Activated naive CD4-positive, alpha-beta T cell treated with anti-CD3 and anti-CD28 coated beads, Interleukin-2, amount 50 U/mL, for 72 hours (primary cell): Measurements from ENCODE around the gene GORAB. TPM values are rescaled to one million over a fixed set of nuclear protein-coding genes. Genes with fewer than 3 reads are reported as not detected.
A peak's percentile ranks its signal among the peaks of the same experiment; 100 is the strongest.

ENCODE experiments used
- ATAC-seq, 2 donors: fragments of 150-1000 bp; cut with Tn5 transposase; 2 replicates each; pipeline ENCODE4 v1.10.0; 2021; ENCODE audit warnings: mild to moderate bottlenecking in 2 of 2, moderate library complexity in 2 of 2
- DNase-seq, 2 donors: peaks; one replicate each; pipeline ENCODE4 v3.0.0; 2021 to 2022; ENCODE audit warnings: low spot score in 2 of 2
- H3K27ac Mint-ChIP-seq, 2 donors: one replicate each; pipeline ENCODE4 v1.8.0; 2022; ENCODE audit warnings: mild to moderate bottlenecking in 2 of 2, mixed read lengths in 2 of 2
- H3K36me3 Mint-ChIP-seq, 2 donors: one replicate each; pipeline ENCODE4 v1.8.0; 2022; ENCODE audit warnings: mixed read lengths in 2 of 2
- H3K9me3 Mint-ChIP-seq, 2 donors: one replicate each; pipeline ENCODE4 v1.8.0; 2022; ENCODE audit warnings: mixed read lengths in 2 of 2
- total RNA-seq, 2 donors: library from RNA; stranded (reverse); gene quantifications; one replicate each; pipeline ENCODE4 v1.2.3, GENCODE V29; 2022

The GORAB gene
- total RNA-seq, 2 donors from 2014 or later: 4.9 to 12.4 TPM

- peaks cover 19 to 26% of the 10 kb centered on the region in 2 donors for H3K9me3 Mint-ChIP-seq
- peaks cover 17 to 19% of the 10 kb centered on the region in 2 donors for H3K36me3 Mint-ChIP-seq
- ATAC-seq (no peak), DNase-seq (no peak)
- H3K27ac Mint-ChIP-seq: no peak overlapping the region
Measured at GRCh38 chr1:170567214-170567613, 35.2 kb downstream of the GORAB start.

GRCh38 chr1:170568197-170568596, 36.2 kb downstream of the GORAB start:
- ATAC-seq (no peak), DNase-seq (no peak)
- Mint-ChIP-seq H3K27ac (no peak overlapping the region), H3K9me3 (peaks cover 25% of the 10 kb centered on the region in 2 donors), H3K36me3 (peaks cover 16 to 23% of the 10 kb centered on the region in 2 donors)

- H3K27ac Mint-ChIP-seq: no peak overlapping the region
- DNase-seq: no peak
- H3K36me3 Mint-ChIP-seq: peaks cover 1 to 6% of the 10 kb centered on the region in 2 donors
- peaks cover 6 to 12% of the 10 kb centered on the region in 2 donors for H3K9me3 Mint-ChIP-seq
- ATAC-seq: no peak
Measured at GRCh38 chr1:170576980-170577379, 45.0 kb downstream of the GORAB start.

- ATAC-seq (no peak), DNase-seq (no peak)
- Mint-ChIP-seq H3K9me3 (peaks cover 2 to 4% of the 10 kb centered on the region in 2 donors), H3K36me3 (no peaks in the 10 kb centered on the region), H3K27ac (no peak overlapping the region)
Measured at GRCh38 chr1:170578359-170578758, 46.4 kb downstream of the GORAB start.

- no peaks in the 10 kb centered on the region for H3K36me3 Mint-ChIP-seq
- no peak overlapping the region for H3K27ac Mint-ChIP-seq
- ATAC-seq: no peak
Measured at GRCh38 chr1:170580636-170581440, 48.9 kb downstream of the GORAB start.

GRCh38 chr1:170583186-170583585, 51.2 kb downstream of the GORAB start:
- H3K27ac Mint-ChIP-seq: no peak overlapping the region
- no peaks in the 10 kb centered on the region for H3K36me3 Mint-ChIP-seq
- ATAC-seq: no peak

More at GRCh38 chr1:170580636-170581440, 48.9 kb downstream of the GORAB start:
- no peak for DNase-seq
- peaks cover 0 to 4% of the 10 kb centered on the region in 2 donors for H3K9me3 Mint-ChIP-seq

GRCh38 chr1:170586321-170587252, 54.6 kb downstream of the GORAB start:
- DNase-seq (no peak), ATAC-seq (peak in 1 of 2 donors; percentile 90)
- no peak overlapping the region for H3K27ac Mint-ChIP-seq
- no peaks in the 10 kb centered on the region for H3K36me3 Mint-ChIP-seq
- H3K9me3 Mint-ChIP-seq: no peaks in the 10 kb centered on the region

More at GRCh38 chr1:170583186-170583585, 51.2 kb downstream of the GORAB start:
- peaks cover 0 to 4% of the 10 kb centered on the region in 2 donors for H3K9me3 Mint-ChIP-seq
- no peak for DNase-seq

- DNase-seq (no peak), ATAC-seq (no peak)
- no peak overlapping the region for H3K27ac Mint-ChIP-seq
- H3K9me3 Mint-ChIP-seq: no peaks in the 10 kb centered on the region
- H3K36me3 Mint-ChIP-seq: no peaks in the 10 kb centered on the region
Measured at GRCh38 chr1:170587253-170587593, 55.3 kb downstream of the GORAB start.

GRCh38 chr1:170590921-170591705, 59.1 kb downstream of the GORAB start:
- H3K27ac Mint-ChIP-seq: no peak overlapping the region
- H3K9me3 Mint-ChIP-seq: peaks cover 0 to 4% of the 10 kb centered on the region in 2 donors
- DNase-seq (no peak), ATAC-seq (no peak)
- H3K36me3 Mint-ChIP-seq: no peaks in the 10 kb centered on the region

GRCh38 chr1:170592591-170593111, 60.7 kb downstream of the GORAB start:
- DNase-seq (no peak), ATAC-seq (no peak)
- H3K27ac Mint-ChIP-seq: no peak overlapping the region
- H3K36me3 Mint-ChIP-seq: peaks cover 0 to 4% of the 10 kb centered on the region in 2 donors
- H3K9me3 Mint-ChIP-seq: peaks cover 2 to 7% of the 10 kb centered on the region in 2 donors

GRCh38 chr1:170593173-170594011, 61.4 kb downstream of the GORAB start:
- ATAC-seq: no peak
- DNase-seq: no peak
- Mint-ChIP-seq H3K36me3 (peaks cover 0 to 11% of the 10 kb centered on the region in 2 donors), H3K9me3 (peaks cover 7 to 10% of the 10 kb centered on the region in 2 donors), H3K27ac (no peak overlapping the region)

- peaks cover 0 to 12% of the 10 kb centered on the region in 2 donors for H3K36me3 Mint-ChIP-seq
- no peak overlapping the region for H3K27ac Mint-ChIP-seq
- no peak for DNase-seq
- no peak for ATAC-seq
- peaks cover 9 to 10% of the 10 kb centered on the region in 2 donors for H3K9me3 Mint-ChIP-seq
Measured at GRCh38 chr1:170594066-170594626, 62.2 kb downstream of the GORAB start.

- DNase-seq (no peak), ATAC-seq (peak in 1 of 2 donors; percentile 26)
- Mint-ChIP-seq H3K9me3 (peaks cover 14 to 15% of the 10 kb centered on the region in 2 donors), H3K27ac (no peak overlapping the region), H3K36me3 (peaks cover 7 to 22% of the 10 kb centered on the region in 2 donors)
Measured at GRCh38 chr1:170596701-170597100, 64.7 kb downstream of the GORAB start.

- Mint-ChIP-seq H3K27ac (no peak overlapping the region), H3K36me3 (peaks cover 7 to 26% of the 10 kb centered on the region in 2 donors), H3K9me3 (peaks cover 21 to 24% of the 10 kb centered on the region in 2 donors)
- DNase-seq (no peak), ATAC-seq (peak in 1 of 2 donors; percentile 76)
Measured at GRCh38 chr1:170598618-170599017, 66.7 kb downstream of the GORAB start.

- Mint-ChIP-seq H3K27ac (no peak overlapping the region), H3K9me3 (peaks cover 21 to 24% of the 10 kb centered on the region in 2 donors)
- ATAC-seq: peak in 1 of 2 donors; percentile 80
Measured at GRCh38 chr1:170599033-170599432, 67.1 kb downstream of the GORAB start.

More at GRCh38 chr1:170599033-170599432, 67.1 kb downstream of the GORAB start:
- no peak for DNase-seq
- peaks cover 7 to 26% of the 10 kb centered on the region in 2 donors for H3K36me3 Mint-ChIP-seq
